Umbilical cord (tissue), 2 donors: ENCODE results near the gene MEAK7. TPM values are rescaled to one million over a fixed set of nuclear protein-coding genes. Genes with fewer than 3 reads are reported as not detected.

Experiments used
- DNase-seq: peaks from one replicate; pipeline ENCODE4 v3.0.0-alpha.2; 2015; ENCODE audit warnings: low spot score
- total RNA-seq: library from RNA; depleted of rRNA; stranded (reverse); fragments of >200 nt; gene quantifications from one replicate; pipeline ENCODE4 v1.2.3, GENCODE V29; 2014; ENCODE audit warnings: low replicate concordance; ENCODE audit not compliant: insufficient read depth

The MEAK7 gene
- total RNA-seq, result 19.3 TPM

- peak; percentile 99 for DNase-seq
Measured at GRCh38 chr16:84504420-84505248, at the start of gene MEAK7. Gene MEAK7 (minus strand): TSS chr16:84504659. CDS start chr16:84498086, 6,573 bp downstream.

GRCh38 chr16:84553873-84554399 lies 49.5 kb upstream of the MEAK7 start:
- DNase-seq, result no peak

- peak; percentile 50 for DNase-seq
Measured at GRCh38 chr16:84552135-84552534, 47.7 kb upstream of the MEAK7 start.

GRCh38 chr16:84550096-84550495 lies 45.6 kb upstream of the MEAK7 start:
- no peak for DNase-seq

- no peak for DNase-seq
Measured at GRCh38 chr16:84548971-84549844, 44.7 kb upstream of the MEAK7 start.

- no peak for DNase-seq
Measured at GRCh38 chr16:84548508-84548907, 44.0 kb upstream of the MEAK7 start.

- no peak for DNase-seq
Measured at GRCh38 chr16:84547546-84548061, 43.1 kb upstream of the MEAK7 start.

- peak; percentile 50 for DNase-seq
Measured at GRCh38 chr16:84546669-84547545, 42.4 kb upstream of the MEAK7 start.

GRCh38 chr16:84545114-84545737 lies 40.8 kb upstream of the MEAK7 start:
- DNase-seq, result no peak

GRCh38 chr16:84544031-84544773 lies 39.7 kb upstream of the MEAK7 start:
- peak; percentile 42 for DNase-seq

- no peak for DNase-seq
Measured at GRCh38 chr16:84543253-84543652, 38.8 kb upstream of the MEAK7 start.

- peak; percentile 59 for DNase-seq
Measured at GRCh38 chr16:84541999-84542817, 37.7 kb upstream of the MEAK7 start.

- DNase-seq, result no peak
Measured at GRCh38 chr16:84540194-84540593, 35.7 kb upstream of the MEAK7 start.

- DNase-seq, result no peak
Measured at GRCh38 chr16:84538222-84538840, 33.9 kb upstream of the MEAK7 start.

- DNase-seq, result no peak
Measured at GRCh38 chr16:84537491-84538151, 33.2 kb upstream of the MEAK7 start.

- no peak for DNase-seq
Measured at GRCh38 chr16:84535851-84536250, 31.4 kb upstream of the MEAK7 start.

GRCh38 chr16:84535408-84535807 lies 30.9 kb upstream of the MEAK7 start:
- DNase-seq, result peak; percentile 63

GRCh38 chr16:84534815-84535214 lies 30.4 kb upstream of the MEAK7 start:
- DNase-seq, result no peak
